Mononuclear cell (primary cell): ENCODE data around the gene SRBD1. TPM values are rescaled to one million over a fixed set of nuclear protein-coding genes. Genes with fewer than 3 reads are reported as not detected.

ENCODE experiments used
- H3K27me3 ChIP-seq: 2 replicates; pipeline ENCODE4 v1.6.0; 2011; ENCODE audit warnings: low read length, control low read depth; ENCODE audit not compliant: insufficient read depth
- H3K4me1 ChIP-seq: 2 replicates; pipeline ENCODE4 v1.5.1; 2011; ENCODE audit warnings: mild to moderate bottlenecking, low read length, control low read depth; ENCODE audit not compliant: insufficient read depth
- H3K4me3 ChIP-seq: 2 replicates; pipeline ENCODE4 v1.5.1; 2011; ENCODE audit warnings: mild to moderate bottlenecking, low read length, moderate library complexity
- H3K9me3 ChIP-seq: 2 replicates; pipeline ENCODE4 v1.5.1; 2011; ENCODE audit warnings: low read depth, mild to moderate bottlenecking, control low read depth, low read length
- total RNA-seq: library from RNA; depleted of rRNA; stranded (reverse); fragments of >200 nt; gene quantifications from one replicate; pipeline ENCODE4 v1.2.3, GENCODE V29; 2012

The SRBD1 gene
- total RNA-seq, 1 donor, result 49.6 TPM

DNA sequence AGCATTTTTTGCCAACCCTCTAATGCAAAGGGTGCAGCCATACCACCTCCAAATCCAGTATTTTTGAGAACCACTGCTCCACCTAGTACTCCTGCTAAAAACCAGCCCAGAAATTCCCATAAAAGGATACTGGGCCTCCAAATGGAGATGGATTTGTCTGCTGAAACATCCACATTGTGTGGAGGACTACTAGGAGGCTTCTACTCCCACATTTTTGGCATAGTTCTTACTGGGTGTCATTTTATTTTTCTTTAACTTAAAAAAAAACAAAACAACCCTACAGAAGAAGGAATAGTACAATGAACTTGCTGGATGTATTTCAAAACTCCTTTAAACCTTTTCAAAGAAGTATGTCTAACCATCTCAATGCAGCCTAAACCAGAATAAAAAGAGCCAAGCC lies 219.2 kb downstream of the SRBD1 start:
- Histone ChIP-seq H3K4me1 (no peaks in the 10 kb centered on the region), H3K4me3 (no peak overlapping the region), H3K27me3 (no peaks in the 10 kb centered on the region), H3K9me3 (no peaks in the 10 kb centered on the region)

GRCh38 chr2:45390861-45391260 lies 220.2 kb downstream of the SRBD1 start:
- Histone ChIP-seq H3K9me3 (no peaks in the 10 kb centered on the region), H3K27me3 (no peaks in the 10 kb centered on the region), H3K4me3 (no peak overlapping the region), H3K4me1 (no peaks in the 10 kb centered on the region)

DNA sequence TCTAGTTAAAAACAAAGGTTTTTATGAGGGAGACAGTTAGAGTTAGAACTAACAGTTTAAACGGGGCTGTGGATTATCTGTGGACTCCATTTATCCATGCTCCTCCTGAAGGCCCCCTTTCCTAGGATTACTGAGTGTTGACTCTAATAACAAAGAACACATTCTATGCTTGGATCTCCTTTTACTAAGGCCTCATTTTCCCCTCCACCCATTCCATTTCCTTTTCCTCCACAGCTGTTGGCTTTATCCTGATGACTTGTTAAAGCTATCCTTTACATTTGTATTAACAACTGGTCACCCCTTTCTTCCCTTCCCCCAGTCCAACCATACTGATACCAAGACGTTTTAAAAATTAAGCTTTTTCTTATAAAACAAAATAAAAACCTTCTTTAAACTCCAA lies 220.6 kb downstream of the SRBD1 start:
- H3K9me3 ChIP-seq, result no peaks in the 10 kb centered on the region
- H3K4me1 ChIP-seq, result no peaks in the 10 kb centered on the region
- H3K27me3 ChIP-seq, result no peaks in the 10 kb centered on the region
- H3K4me3 ChIP-seq, result no peak overlapping the region

DNA sequence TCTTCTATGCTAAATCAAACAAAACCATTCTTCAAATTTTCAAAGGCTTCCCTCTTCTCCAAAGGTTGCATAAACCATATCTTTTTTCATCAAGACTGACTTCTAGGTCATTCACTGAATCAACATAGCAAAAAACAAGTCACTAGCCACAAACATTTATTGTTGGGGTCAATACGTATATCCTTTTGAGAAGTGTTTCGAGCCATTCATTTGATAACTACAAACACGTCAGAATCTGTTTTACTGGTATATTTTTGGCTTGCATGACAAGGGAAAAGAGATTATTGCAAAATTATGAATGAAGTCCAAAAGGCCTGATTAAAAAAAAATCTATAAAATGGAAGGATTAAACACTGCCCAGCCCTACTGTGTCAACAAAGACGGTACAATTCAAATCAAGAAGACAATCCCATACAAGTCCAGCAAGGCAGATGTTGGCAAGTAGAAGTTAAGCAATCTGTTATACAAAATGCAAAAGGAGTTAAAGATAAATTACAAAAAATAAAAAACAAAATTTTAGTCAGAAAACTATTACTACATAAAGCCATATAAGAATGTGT lies 222.4 kb downstream of the SRBD1 start:
- no peaks in the 10 kb centered on the region for H3K4me1 ChIP-seq
- H3K27me3 ChIP-seq, result no peaks in the 10 kb centered on the region
- no peaks in the 10 kb centered on the region for H3K9me3 ChIP-seq
- H3K4me3 ChIP-seq, result no peak overlapping the region

- H3K4me1 ChIP-seq, result no peaks in the 10 kb centered on the region
- H3K9me3 ChIP-seq, result no peaks in the 10 kb centered on the region
- H3K4me3 ChIP-seq, result no peak overlapping the region
- H3K27me3 ChIP-seq, result no peaks in the 10 kb centered on the region
Observed at GRCh38 chr2:45382744-45383143, 228.3 kb downstream of the SRBD1 start.

GRCh38 chr2:45380131-45380836 lies 230.8 kb downstream of the SRBD1 start:
- no peak overlapping the region for H3K4me3 ChIP-seq
- H3K4me1 ChIP-seq, result no peaks in the 10 kb centered on the region
- H3K9me3 ChIP-seq, result no peaks in the 10 kb centered on the region
- no peaks in the 10 kb centered on the region for H3K27me3 ChIP-seq

DNA sequence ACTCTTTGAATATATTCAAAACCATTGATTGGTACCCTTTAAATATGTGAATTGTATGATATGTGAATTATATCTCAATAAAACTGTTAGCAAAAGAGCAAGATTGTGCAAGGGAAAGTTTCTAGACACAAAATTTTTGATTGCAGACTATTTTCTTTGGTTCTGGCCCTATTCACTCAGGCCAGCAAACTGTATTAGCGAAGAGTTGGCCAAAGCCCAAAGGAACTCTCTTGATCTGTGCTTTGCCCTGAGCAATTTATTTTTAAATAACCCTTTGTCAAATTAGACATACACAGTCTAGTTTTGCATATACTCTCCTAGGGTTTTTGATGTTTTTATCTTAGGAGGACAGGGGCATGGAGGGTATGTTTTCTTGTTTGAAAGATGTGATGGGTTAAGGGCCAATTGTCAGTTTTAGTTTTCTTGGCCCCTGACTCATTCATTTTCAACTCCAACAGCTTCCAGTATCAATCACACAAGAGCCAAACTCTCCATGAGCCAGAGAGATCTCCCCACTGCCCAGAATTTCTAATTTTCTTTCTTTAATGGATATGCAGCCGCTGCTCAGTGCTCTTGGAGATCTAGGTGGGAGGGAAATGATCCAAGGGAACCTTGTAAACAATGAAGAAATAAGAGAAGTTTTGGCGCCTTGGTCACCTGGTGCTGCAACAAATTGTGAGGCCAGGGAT lies 231.5 kb downstream of the SRBD1 start:
- H3K27me3 ChIP-seq, result no peaks in the 10 kb centered on the region
- H3K4me1 ChIP-seq, result no peaks in the 10 kb centered on the region
- no peak overlapping the region for H3K4me3 ChIP-seq
- H3K9me3 ChIP-seq, result no peaks in the 10 kb centered on the region

- H3K4me1 ChIP-seq, result no peaks in the 10 kb centered on the region
- H3K27me3 ChIP-seq, result no peaks in the 10 kb centered on the region
- no peaks in the 10 kb centered on the region for H3K9me3 ChIP-seq
- no peak overlapping the region for H3K4me3 ChIP-seq
Observed at GRCh38 chr2:45373534-45373933, 237.5 kb downstream of the SRBD1 start.

DNA sequence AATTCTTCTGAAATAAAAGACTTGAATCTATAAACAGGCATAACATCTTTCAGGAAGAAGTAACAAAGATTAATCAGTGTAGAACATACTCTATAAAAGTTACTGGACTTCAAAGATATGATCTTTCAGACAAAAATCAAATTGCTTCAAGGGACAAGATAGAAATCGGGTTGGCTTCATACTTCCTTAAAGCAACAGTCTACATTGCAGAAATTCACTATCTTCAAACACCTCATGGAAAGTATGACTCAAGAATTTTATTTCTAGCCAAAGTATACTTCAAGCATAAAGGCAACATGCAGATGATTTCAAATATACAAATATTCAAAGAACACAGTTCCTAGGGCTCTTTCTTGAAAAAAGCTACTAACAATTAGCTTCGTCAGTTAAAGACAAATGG lies 240.7 kb downstream of the SRBD1 start:
- peaks cover 4% of the 10 kb centered on the region for H3K27me3 ChIP-seq
- H3K4me3 ChIP-seq, result no peak overlapping the region
- H3K9me3 ChIP-seq, result no peaks in the 10 kb centered on the region
- no peaks in the 10 kb centered on the region for H3K4me1 ChIP-seq

DNA sequence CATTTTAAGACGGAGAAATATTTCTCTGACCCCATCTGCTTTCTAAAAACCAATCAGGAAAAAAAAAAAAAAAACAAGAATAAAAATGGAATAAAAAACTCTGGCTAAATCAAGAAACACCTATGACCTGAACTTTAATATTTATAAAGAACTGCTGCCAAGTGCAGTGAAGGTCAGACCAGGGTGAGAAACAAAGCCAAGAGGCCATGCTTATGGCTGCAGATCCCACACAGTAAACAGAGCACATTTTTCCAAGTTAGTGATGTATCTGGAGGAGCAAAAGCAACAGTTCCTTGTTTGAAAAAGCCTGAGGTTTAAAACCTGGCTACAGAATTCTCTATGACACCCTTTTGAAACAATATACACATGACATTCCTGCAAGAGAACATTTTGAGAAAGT lies 242.3 kb downstream of the SRBD1 start:
- no peaks in the 10 kb centered on the region for H3K9me3 ChIP-seq
- peaks cover 7% of the 10 kb centered on the region for H3K27me3 ChIP-seq
- H3K4me1 ChIP-seq, result no peaks in the 10 kb centered on the region
- no peak overlapping the region for H3K4me3 ChIP-seq

GRCh38 chr2:45361666-45362065 lies 249.4 kb downstream of the SRBD1 start:
- Histone ChIP-seq H3K4me1 (no peaks in the 10 kb centered on the region), H3K4me3 (no peak overlapping the region)

DNA sequence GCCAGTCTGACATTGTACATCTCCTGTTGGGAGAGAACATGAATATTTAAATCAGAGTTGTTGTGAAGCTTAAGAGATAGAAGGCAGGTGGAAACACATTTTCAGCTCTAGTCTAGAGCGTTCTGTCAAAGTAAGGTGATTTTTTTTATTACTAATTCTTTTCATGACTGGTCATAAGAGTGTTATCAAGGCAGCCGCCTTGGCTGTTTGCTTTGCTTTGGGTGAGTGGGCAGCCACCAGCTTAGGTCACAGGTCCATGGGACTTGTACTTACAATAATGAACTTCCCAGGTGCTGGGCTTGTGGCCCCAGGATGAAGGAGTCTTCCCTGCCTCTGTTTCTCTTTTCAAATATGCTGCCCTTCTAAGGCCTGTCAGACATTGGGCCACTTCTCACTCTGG lies 256.3 kb downstream of the SRBD1 start:
- Histone ChIP-seq H3K4me1 (no peaks in the 10 kb centered on the region), H3K27me3 (no peaks in the 10 kb centered on the region), H3K9me3 (no peaks in the 10 kb centered on the region), H3K4me3 (no peak overlapping the region)

More at GRCh38 chr2:45361666-45362065, 249.4 kb downstream of the SRBD1 start:
- peaks cover 2% of the 10 kb centered on the region for H3K27me3 ChIP-seq
- H3K9me3 ChIP-seq, result no peaks in the 10 kb centered on the region

- H3K9me3 ChIP-seq, result no peaks in the 10 kb centered on the region
- H3K4me3 ChIP-seq, result no peak overlapping the region
- no peaks in the 10 kb centered on the region for H3K4me1 ChIP-seq
Observed at GRCh38 chr2:45353879-45354278, 257.2 kb downstream of the SRBD1 start.

GRCh38 chr2:45352506-45352905 lies 258.6 kb downstream of the SRBD1 start:
- H3K4me3 ChIP-seq, result no peak overlapping the region
- no peaks in the 10 kb centered on the region for H3K4me1 ChIP-seq
- H3K27me3 ChIP-seq, result no peaks in the 10 kb centered on the region
- no peaks in the 10 kb centered on the region for H3K9me3 ChIP-seq

More at GRCh38 chr2:45353879-45354278, 257.2 kb downstream of the SRBD1 start:
- no peaks in the 10 kb centered on the region for H3K27me3 ChIP-seq

- no peaks in the 10 kb centered on the region for H3K4me1 ChIP-seq
- H3K4me3 ChIP-seq, result no peak overlapping the region
- no peaks in the 10 kb centered on the region for H3K27me3 ChIP-seq
- no peaks in the 10 kb centered on the region for H3K9me3 ChIP-seq
Observed at GRCh38 chr2:45345331-45346234, 265.5 kb downstream of the SRBD1 start.
